Left ventricle myocardium inferior (tissue), 1 donor: Measurements from ENCODE around the gene PCYOX1L. TPM values are rescaled to one million over a fixed set of nuclear protein-coding genes. Genes with fewer than 3 reads are reported as not detected.
A peak's percentile ranks its signal among the peaks of the same experiment; 100 is the strongest.

Source experiments
- DNase-seq: peaks from one replicate; pipeline ENCODE4 v3.0.0-alpha.2; 2020
- H3K27ac ChIP-seq: fragments of 200-600 bp; replicated peaks from 2 replicates; pipeline ENCODE4 v1.8.0; 2021
- H3K27me3 ChIP-seq: fragments of 200-600 bp; 2 replicates; pipeline ENCODE4 v1.8.0; 2021; ENCODE audit warnings: low read depth
- H3K36me3 ChIP-seq: fragments of 200-600 bp; 2 replicates; pipeline ENCODE4 v1.8.0; 2021
- H3K4me1 ChIP-seq: fragments of 200-600 bp; 2 replicates; pipeline ENCODE4 v1.8.0; 2021
- H3K4me3 ChIP-seq: fragments of 200-600 bp; 2 replicates; pipeline ENCODE4 v1.8.0; 2021; ENCODE audit warnings: mild to moderate bottlenecking, moderate library complexity
- H3K9me3 ChIP-seq: fragments of 200-600 bp; replicated peaks from 2 replicates; pipeline ENCODE4 v1.8.0; 2021
- intact Hi-C: fragments of 100-400 bp; cut with micrococcal nuclease; formaldehyde crosslinking; loops from one replicate; pipeline ENCODE4 v1.11.0; 2022
- total RNA-seq: library from RNA; stranded (reverse); fragmentation: NEBNext Ultra II Directional; extraction: Animal tissue kit (Norgen Biotek cat#: 25700); gene quantifications from one replicate; pipeline ENCODE4 v1.2.1, GENCODE V29; 2021
- TF ChIP-seq, protein P1 (sequence below): fragments of 200-600 bp; IDR thresholded peaks from 2 replicates; pipeline ENCODE4 v1.8.0; 2021; ENCODE audit warnings: antibody characterized with exemption, mild to moderate bottlenecking, borderline replicate concordance
- donor health status: DM: no; HTN: yes; CAD: no; lungs with severe emphysema.

Gene PCYOX1L
- total RNA-seq, 1 donor from 2014 or later, result 3.2 TPM

- Histone ChIP-seq H3K4me1 (peaks cover 69% of the 10 kb centered on the region), H3K27me3 (no peaks in the 10 kb centered on the region), H3K36me3 (no peaks in the 10 kb centered on the region), H3K27ac (peak overlapping the region; percentile 95), H3K4me3 (peak overlapping the region; percentile 63), H3K9me3 (no peaks in the 10 kb centered on the region)
- TF ChIP-seq, protein P1, sequence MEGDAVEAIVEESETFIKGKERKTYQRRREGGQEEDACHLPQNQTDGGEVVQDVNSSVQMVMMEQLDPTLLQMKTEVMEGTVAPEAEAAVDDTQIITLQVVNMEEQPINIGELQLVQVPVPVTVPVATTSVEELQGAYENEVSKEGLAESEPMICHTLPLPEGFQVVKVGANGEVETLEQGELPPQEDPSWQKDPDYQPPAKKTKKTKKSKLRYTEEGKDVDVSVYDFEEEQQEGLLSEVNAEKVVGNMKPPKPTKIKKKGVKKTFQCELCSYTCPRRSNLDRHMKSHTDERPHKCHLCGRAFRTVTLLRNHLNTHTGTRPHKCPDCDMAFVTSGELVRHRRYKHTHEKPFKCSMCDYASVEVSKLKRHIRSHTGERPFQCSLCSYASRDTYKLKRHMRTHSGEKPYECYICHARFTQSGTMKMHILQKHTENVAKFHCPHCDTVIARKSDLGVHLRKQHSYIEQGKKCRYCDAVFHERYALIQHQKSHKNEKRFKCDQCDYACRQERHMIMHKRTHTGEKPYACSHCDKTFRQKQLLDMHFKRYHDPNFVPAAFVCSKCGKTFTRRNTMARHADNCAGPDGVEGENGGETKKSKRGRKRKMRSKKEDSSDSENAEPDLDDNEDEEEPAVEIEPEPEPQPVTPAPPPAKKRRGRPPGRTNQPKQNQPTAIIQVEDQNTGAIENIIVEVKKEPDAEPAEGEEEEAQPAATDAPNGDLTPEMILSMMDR, result no peak
- DNase-seq, result no peak
- intact Hi-C loops, result no loop called here
Measured at GRCh38 chr5:149413477-149414210, 55.8 kb downstream of the PCYOX1L start.

GRCh38 chr5:149414405-149415065, 56.7 kb downstream of the PCYOX1L start:
- no peaks in the 10 kb centered on the region for H3K36me3 ChIP-seq
- no peaks in the 10 kb centered on the region for H3K27me3 ChIP-seq
- peak overlapping the region; percentile 63 for H3K4me3 ChIP-seq
- H3K9me3 ChIP-seq, result no peaks in the 10 kb centered on the region
- intact Hi-C loops, result no loop called here
- TF ChIP-seq, protein P1, result no peak
- peaks cover 78% of the 10 kb centered on the region for H3K4me1 ChIP-seq
- peak overlapping the region; percentile 95 for H3K27ac ChIP-seq
- peak; percentile 67 for DNase-seq

DNA sequence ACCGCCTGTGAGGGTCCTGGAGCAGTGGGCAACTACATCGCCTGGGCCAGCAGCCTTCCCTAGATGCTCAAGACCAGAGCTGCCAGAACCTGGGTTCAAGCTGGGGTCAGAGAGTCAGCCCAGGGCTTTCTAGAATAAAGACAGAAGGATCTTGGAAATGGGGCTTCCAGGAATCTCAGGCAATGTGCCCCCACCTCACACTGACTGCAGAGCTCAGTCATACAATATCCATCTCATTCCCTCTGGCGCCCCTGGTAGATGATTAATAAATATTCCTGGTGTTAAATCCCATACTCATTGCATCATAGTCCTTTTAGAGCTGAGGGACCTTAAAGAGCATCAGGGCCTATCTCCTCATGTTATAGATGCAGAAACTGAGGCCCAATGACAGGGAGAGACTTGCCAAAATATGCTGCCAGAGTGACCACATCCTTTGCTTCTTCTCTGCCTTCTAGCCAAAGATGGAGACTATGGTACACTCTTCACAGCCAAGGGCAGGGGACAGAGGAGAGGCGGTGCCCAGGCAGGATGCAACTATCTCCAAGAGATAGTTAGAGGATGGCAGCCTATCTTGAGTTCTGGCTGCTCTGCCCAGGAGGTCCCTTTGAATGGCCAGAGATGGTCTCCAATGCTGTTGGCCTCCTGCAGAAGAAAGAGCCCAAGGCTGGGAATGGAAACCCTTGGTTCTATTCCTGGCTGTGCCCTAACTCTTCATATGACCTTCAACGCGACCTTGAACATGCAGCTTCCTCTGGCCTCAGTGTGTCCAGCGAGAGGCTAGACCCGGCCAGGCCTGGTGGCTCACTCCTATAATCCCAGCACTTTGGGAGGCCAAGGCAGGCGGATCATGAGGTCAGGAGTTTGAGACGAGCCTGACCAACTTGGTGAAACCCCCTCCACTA, 57.5 kb downstream of the PCYOX1L start:
- intact Hi-C loops, result no loop called here
- Histone ChIP-seq H3K4me1 (peaks cover 85% of the 10 kb centered on the region), H3K27ac (peak overlapping the region; percentile 95), H3K9me3 (no peaks in the 10 kb centered on the region), H3K27me3 (no peaks in the 10 kb centered on the region), H3K4me3 (peak overlapping the region; percentile 63), H3K36me3 (no peaks in the 10 kb centered on the region)
- DNase-seq, result no peak
- TF ChIP-seq, protein P1, result no peak

DNA sequence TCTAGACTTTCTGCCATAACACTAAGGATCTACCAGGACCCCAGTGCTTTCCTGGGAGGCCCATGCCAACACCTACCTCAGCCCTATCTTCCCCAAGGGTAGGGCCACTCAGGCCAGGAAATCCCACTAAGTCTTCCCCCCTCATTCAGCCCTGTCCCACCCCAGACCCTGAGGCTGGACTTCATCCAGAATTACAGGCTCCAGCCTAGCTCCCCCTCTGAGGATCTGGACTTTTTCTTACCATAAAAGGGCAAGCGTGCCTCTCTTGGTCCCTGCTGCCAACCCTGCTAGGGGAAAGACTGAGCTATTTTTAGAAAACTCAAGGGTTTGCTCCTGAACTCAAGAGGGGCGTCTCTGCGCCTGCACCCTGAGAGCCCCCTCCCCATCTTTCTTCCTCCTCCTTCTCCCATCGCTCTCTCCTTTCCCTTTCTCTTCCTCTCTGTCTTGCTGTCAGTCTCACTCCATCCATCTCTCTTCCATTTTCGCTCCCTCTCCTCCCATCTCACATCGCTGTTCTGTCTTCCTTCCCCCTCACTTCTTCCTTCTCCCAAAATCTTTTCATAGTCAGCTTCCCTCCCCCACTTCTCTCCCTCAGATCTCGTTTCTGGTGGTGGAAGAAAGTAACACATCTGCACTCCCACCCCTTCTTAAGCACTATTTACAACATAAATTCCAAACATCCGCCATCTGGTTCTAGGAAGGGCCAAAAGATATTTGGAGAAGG, 59.3 kb downstream of the PCYOX1L start:
- peaks cover 4% of the 10 kb centered on the region for H3K36me3 ChIP-seq
- H3K4me1 ChIP-seq, result peaks cover 98% of the 10 kb centered on the region
- H3K4me3 ChIP-seq, result peak overlapping the region; percentile 63
- intact Hi-C loops, result no loop called here
- TF ChIP-seq, protein P1, result no peak
- DNase-seq, result no peak
- H3K27me3 ChIP-seq, result no peaks in the 10 kb centered on the region
- H3K9me3 ChIP-seq, result no peaks in the 10 kb centered on the region
- peak overlapping the region; percentile 95 for H3K27ac ChIP-seq
